ENCODE measurements around the gene SLC4A4.

Gene SLC4A4

GRCh38 chr4:71564775-71565174, 226.0 kb downstream of the SLC4A4 start:
- TF ChIP-seq CTCF (IDR thresholded peaks at IDR 0.05) (no peak), ZFX (IDR thresholded peaks at IDR 0.05; ENCODE audit: borderline replicate concordance) (no peak)
- no peak overlapping the region for H3K27ac ChIP-seq

DNA sequence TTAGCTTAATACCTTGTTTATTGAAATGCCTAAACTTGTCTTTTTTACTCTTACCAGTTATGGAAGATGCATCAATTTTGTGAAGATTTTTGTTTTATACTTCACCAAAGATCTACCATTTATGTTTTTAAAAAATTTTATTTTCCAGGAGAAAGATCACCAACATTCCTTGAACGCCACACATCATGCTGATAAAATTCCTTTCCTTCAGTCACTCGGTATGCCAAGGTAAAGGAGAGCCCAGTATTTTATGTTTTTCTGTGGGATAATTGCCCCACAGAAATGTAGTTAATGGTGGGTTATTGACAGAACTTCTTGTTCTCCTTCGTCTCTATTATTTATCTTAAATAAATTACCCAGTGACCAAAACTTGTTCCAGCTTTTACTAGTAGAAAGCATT, 228.0 kb downstream of the SLC4A4 start:
- TF ChIP-seq ZFX (IDR thresholded peaks at IDR 0.05; ENCODE audit: borderline replicate concordance) (no peak), CTCF (IDR thresholded peaks at IDR 0.05) (no peak)
- H3K27ac ChIP-seq, result no peak overlapping the region

DNA sequence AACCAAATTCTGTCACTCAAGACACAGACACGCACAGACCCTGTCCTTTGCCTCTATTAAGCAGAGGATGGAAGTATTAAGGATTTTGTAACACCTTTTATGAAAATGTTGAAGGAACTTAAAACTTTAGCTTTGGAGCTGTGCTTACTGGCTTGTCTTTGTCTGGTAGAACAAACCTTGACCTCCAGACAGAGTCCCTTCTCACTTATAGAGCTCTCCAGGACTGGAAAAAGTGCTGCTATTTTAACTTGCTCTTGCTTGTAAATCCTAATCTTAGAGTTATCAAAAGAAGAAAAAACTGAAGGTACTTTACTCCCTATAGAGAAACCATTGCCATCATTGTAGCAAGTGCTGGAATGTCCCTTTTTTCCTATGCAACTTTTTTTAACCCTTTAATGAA, 229.3 kb downstream of the SLC4A4 start:
- H3K27ac ChIP-seq, result no peak overlapping the region
- TF ChIP-seq CTCF (IDR thresholded peaks at IDR 0.05) (no peak), ZFX (IDR thresholded peaks at IDR 0.05; ENCODE audit: borderline replicate concordance) (no peak)

DNA sequence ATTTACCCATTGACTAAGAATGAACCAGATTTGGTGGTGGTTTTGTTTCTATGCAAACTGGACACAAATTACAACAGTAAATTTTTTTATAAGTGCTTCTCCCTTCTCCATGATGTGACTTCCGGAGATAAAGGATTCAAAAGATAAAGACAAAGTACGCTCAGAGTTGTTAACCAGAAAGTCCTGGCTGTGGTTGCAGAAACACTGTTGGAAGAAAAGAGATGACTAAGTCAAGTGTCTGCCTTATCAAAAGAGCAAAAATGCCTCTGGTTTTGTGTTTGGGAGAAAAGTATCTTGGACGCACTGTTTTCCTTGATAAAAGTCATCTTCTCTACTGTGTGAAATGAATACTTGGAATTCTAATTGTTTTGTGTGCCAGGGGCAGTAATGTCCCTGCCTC, 231.7 kb downstream of the SLC4A4 start:
- no peak overlapping the region for H3K27ac ChIP-seq
- TF ChIP-seq ZFX (IDR thresholded peaks at IDR 0.05; ENCODE audit: borderline replicate concordance) (no peak), CTCF (IDR thresholded peaks at IDR 0.05) (no peak)

GRCh38 chr4:71571346-71571745, 232.5 kb downstream of the SLC4A4 start:
- TF ChIP-seq CTCF (IDR thresholded peaks at IDR 0.05) (no peak), ZFX (IDR thresholded peaks at IDR 0.05; ENCODE audit: borderline replicate concordance) (no peak)
- H3K27ac ChIP-seq, result no peak overlapping the region

GRCh38 chr4:71583971-71584370, 245.2 kb downstream of the SLC4A4 start:
- TF ChIP-seq CTCF (IDR thresholded peaks at IDR 0.05), result no peak
- TF ChIP-seq ZFX (IDR thresholded peaks at IDR 0.05; ENCODE audit: borderline replicate concordance), result no peak
- H3K27ac ChIP-seq, result no peak overlapping the region

GRCh38 chr4:71584585-71584984, 245.8 kb downstream of the SLC4A4 start:
- no peak overlapping the region for H3K27ac ChIP-seq
- TF ChIP-seq ZFX (IDR thresholded peaks at IDR 0.05; ENCODE audit: borderline replicate concordance), result no peak

GRCh38 chr4:71586087-71586763, 247.4 kb downstream of the SLC4A4 start:
- no peak overlapping the region for H3K27ac ChIP-seq
- TF ChIP-seq ZFX (IDR thresholded peaks at IDR 0.05; ENCODE audit: borderline replicate concordance), result no peak
- TF ChIP-seq CTCF (IDR thresholded peaks at IDR 0.05), result no peak

All from 22Rv1 (cell line).